PC-3 (cell line): Measurements from ENCODE around the gene SHF. TPM values are rescaled to one million over a fixed set of nuclear protein-coding genes. Genes with fewer than 3 reads are reported as not detected.

Experiments
- ATAC-seq: fragments of 200-7000 bp; cut with Tn5 transposase; 2 replicates; pipeline ENCODE4 v1.9.1; 2020; ENCODE audit warnings: mild to moderate bottlenecking, moderate library complexity
- BruUV-seq: library from RNA; stranded (reverse); fragments of 400-500 nt; replicated peaks from 2 replicates; lab custom pipeline; 2021; lab: Mats Ljungman, UMichigan
- CTCF ChIA-PET: fragments of 300-600 bp; sonication (Branson Sonifier 250); formaldehyde crosslinking; loops from one replicate; lab custom pipeline; 2022; ENCODE audit warnings: antibody characterized with exemption; lab: Charles Lee
- POLR2A ChIA-PET: fragments of 300-600 bp; sonication (Branson Sonifier 250); formaldehyde crosslinking; loops from one replicate; lab custom pipeline; 2022; ENCODE audit warnings: antibody characterized with exemption; ENCODE audit not compliant: unreplicated experiment; lab: Charles Lee
- DNase-seq: peaks from one replicate; pipeline ENCODE4 v3.0.0-alpha.2; 2015
- H2AFZ ChIP-seq: fragments of 300-600 bp; sonication (generic); 2 replicates; pipeline ENCODE4 v1.6.0; 2016; ENCODE audit warnings: antibody characterized with exemption, low read length
- H3F3A ChIP-seq: fragments of 300-600 bp; sonication (generic); one replicate; pipeline ENCODE4 v1.6.0; 2017; ENCODE audit warnings: antibody characterized with exemption, low read length, control low read depth, mild to moderate bottlenecking; ENCODE audit not compliant: unreplicated experiment
- H3K27ac ChIP-seq: fragments of 300-600 bp; sonication (generic); 2 replicates; pipeline ENCODE4 v1.5.1; 2016; ENCODE audit warnings: mild to moderate bottlenecking, low read length
- H3K27me3 ChIP-seq: fragments of 300-600 bp; sonication (generic); 2 replicates; pipeline ENCODE4 v1.6.1; 2016; ENCODE audit warnings: low read length, mixed read lengths
- H3K36me3 ChIP-seq: fragments of 300-600 bp; sonication (generic); 2 replicates; pipeline ENCODE4 v1.6.1; 2016; ENCODE audit warnings: low read depth, mixed run types, low read length, mixed read lengths
- H3K4me1 ChIP-seq: fragments of 300-600 bp; sonication (generic); 2 replicates; pipeline ENCODE4 v1.5.1; 2016; ENCODE audit warnings: low read length; ENCODE audit not compliant: insufficient read depth
- H3K4me2 ChIP-seq: fragments of 300-600 bp; sonication (generic); 2 replicates; pipeline ENCODE4 v1.6.0; 2016; ENCODE audit warnings: low read length
- H3K4me3 ChIP-seq: fragments of 300-600 bp; sonication (generic); 2 replicates; pipeline ENCODE4 v1.5.1; 2016; ENCODE audit warnings: mild to moderate bottlenecking, low read length, mixed read lengths
- H3K79me2 ChIP-seq: fragments of 300-600 bp; sonication (generic); 2 replicates; pipeline ENCODE4 v1.6.1; 2017; ENCODE audit warnings: low read length, mixed read lengths
- H3K9ac ChIP-seq: fragments of 300-600 bp; sonication (generic); 2 replicates; pipeline ENCODE4 v1.6.0; 2016; ENCODE audit warnings: mild to moderate bottlenecking, low read length
- H3K9me2 ChIP-seq: fragments of 300-600 bp; sonication (generic); replicated peaks from 2 replicates; pipeline ENCODE4 v1.6.1; 2016; ENCODE audit warnings: mixed run types, low read length, mixed read lengths
- H3K9me3 ChIP-seq: fragments of 300-600 bp; sonication (generic); 2 replicates; pipeline ENCODE4 v1.6.1; 2016; ENCODE audit warnings: low read length, mixed read lengths
- H4K20me1 ChIP-seq: fragments of 300-600 bp; sonication (generic); 2 replicates; pipeline ENCODE4 v1.6.1; 2016; ENCODE audit warnings: low read length, mixed read lengths
- EZH2 ChIP-seq: fragments of 300-600 bp; sonication (generic); IDR thresholded peaks from one replicate; pipeline ENCODE4 v1.6.1; 2017; ENCODE audit warnings: antibody characterized with exemption, mild to moderate bottlenecking, low read length; ENCODE audit not compliant: unreplicated experiment
- EZH2phosphoT487 ChIP-seq: fragments of 300-600 bp; sonication (generic); IDR thresholded peaks from 2 replicates; pipeline ENCODE4 v1.6.1; 2018; ENCODE audit warnings: mild to moderate bottlenecking, antibody characterized with exemption, low read length, borderline replicate concordance
- intact Hi-C: fragments of 100-400 bp; cut with micrococcal nuclease; formaldehyde crosslinking; loops from 2 replicates; pipeline ENCODE4 v1.9.0; 2023
- total RNA-seq: library from RNA; depleted of rRNA; stranded (reverse); fragments of >200 nt; gene quantifications from 2 replicates; pipeline ENCODE4 v1.2.3, GENCODE V29; 2014
- TF ChIP-seq, protein P1 (sequence below): fragments of 300-600 bp; sonication (generic); conservative IDR thresholded peaks from 2 replicates; pipeline ENCODE4 v1.5.1; 2017; ENCODE audit warnings: antibody characterized with exemption, low read depth, mild to moderate bottlenecking, low read length

Gene SHF
- total RNA-seq, 1 experiment from 2014 or later = 1.2 TPM

DNA sequence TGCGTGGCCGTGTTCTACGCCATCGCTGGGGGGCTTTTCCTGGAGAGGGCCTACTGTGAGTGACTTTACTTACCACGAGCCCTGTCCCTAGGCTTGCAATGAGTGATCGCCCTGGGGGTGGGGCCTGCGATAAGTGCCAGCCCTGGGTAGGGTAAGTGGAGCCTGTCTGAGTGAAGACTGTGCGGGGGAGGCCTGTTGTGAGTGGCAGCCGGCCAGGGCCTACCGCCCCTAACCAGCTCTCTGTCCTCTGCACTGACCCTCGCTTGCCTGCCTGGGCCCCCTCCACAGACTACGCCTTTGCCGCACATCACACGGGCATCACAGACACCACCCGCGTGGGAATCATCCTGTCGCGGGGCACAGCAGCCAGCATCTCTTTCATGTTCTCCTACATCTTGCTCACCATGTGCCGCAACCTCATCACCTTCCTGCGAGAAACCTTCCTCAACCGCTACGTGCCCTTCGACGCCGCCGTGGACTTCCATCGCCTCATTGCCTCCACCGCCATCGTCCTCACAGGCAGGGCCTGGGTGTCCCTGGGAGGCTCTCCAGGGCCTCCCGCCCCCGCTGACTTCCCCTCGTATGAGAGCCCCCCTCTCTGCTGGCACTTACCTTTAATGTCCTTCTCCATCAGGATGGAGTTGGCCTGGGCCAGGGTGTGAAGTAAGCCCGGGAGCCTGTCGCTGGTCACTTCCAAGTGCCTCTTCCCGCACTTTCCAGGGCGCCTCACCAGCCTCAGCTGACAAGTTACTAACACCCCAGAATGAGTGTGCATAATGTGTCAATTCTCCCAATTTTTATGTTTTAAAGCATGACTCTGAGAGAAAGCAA, 35.6 kb downstream of the SHF start:
- DNase-seq (no peak), ATAC-seq (no peak)
- Histone ChIP-seq H3K36me3 (no peaks in the 10 kb centered on the region), H3K79me2 (no peaks in the 10 kb centered on the region), H3K4me1 (peaks cover 18% of the 10 kb centered on the region), H2AFZ (no peak overlapping the region), H3F3A (no peaks in the 10 kb centered on the region), H3K4me2 (no peak overlapping the region), H3K9ac (no peak overlapping the region), H4K20me1 (no peaks in the 10 kb centered on the region), H3K4me3 (no peak overlapping the region), H3K27ac (no peak overlapping the region), H3K9me2 (no peaks in the 10 kb centered on the region), H3K27me3 (no peaks in the 10 kb centered on the region), H3K9me3 (no peaks in the 10 kb centered on the region)
- no TSS peak for BruUV-seq
- CTCF ChIA-PET = no interaction called here
- TF ChIP-seq EZH2 (no peak), EZH2phosphoT487 (no peak)
- TF ChIP-seq, protein P1, sequence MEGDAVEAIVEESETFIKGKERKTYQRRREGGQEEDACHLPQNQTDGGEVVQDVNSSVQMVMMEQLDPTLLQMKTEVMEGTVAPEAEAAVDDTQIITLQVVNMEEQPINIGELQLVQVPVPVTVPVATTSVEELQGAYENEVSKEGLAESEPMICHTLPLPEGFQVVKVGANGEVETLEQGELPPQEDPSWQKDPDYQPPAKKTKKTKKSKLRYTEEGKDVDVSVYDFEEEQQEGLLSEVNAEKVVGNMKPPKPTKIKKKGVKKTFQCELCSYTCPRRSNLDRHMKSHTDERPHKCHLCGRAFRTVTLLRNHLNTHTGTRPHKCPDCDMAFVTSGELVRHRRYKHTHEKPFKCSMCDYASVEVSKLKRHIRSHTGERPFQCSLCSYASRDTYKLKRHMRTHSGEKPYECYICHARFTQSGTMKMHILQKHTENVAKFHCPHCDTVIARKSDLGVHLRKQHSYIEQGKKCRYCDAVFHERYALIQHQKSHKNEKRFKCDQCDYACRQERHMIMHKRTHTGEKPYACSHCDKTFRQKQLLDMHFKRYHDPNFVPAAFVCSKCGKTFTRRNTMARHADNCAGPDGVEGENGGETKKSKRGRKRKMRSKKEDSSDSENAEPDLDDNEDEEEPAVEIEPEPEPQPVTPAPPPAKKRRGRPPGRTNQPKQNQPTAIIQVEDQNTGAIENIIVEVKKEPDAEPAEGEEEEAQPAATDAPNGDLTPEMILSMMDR = no peak
- POLR2A ChIA-PET = no interaction called here
- intact Hi-C loops = no loop called here

DNA sequence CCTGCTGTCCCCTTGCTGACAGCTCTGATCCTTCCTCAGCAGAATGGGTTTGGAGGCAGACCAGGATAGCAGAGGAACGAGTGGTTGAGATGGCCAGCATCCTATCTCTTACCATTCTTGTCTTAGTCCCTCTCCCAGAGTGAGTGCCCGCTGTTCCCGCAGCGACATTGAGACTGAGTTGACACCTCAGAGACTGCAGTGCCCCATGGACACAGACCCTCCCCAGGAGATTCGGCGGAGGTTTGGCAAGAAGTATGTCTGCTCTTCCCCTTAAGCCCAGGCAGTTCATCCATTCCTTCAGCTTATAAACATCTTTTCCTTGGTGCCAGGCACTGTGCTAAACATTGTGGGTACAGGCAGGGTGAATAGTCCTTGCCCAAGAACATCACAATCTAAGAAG, 36.8 kb downstream of the SHF start:
- intact Hi-C loops = no loop called here
- H3K4me2 ChIP-seq = no peak overlapping the region
- no peaks in the 10 kb centered on the region for H3F3A ChIP-seq
- H3K79me2 ChIP-seq = no peaks in the 10 kb centered on the region
- ATAC-seq (no peak), DNase-seq (no peak)
- no peaks in the 10 kb centered on the region for H3K9me2 ChIP-seq
- no peaks in the 10 kb centered on the region for H4K20me1 ChIP-seq
- no peak overlapping the region for H3K27ac ChIP-seq
- no peak overlapping the region for H3K9ac ChIP-seq
- CTCF ChIA-PET = no interaction called here
- H3K9me3 ChIP-seq = no peaks in the 10 kb centered on the region
- no peaks in the 10 kb centered on the region for H3K27me3 ChIP-seq
- TF ChIP-seq EZH2phosphoT487 (no peak), EZH2 (no peak)
- TF ChIP-seq, protein P1 = no peak
- BruUV-seq = no TSS peak
- no peak overlapping the region for H3K4me3 ChIP-seq
- no peaks in the 10 kb centered on the region for H3K36me3 ChIP-seq
- peaks cover 18% of the 10 kb centered on the region for H3K4me1 ChIP-seq
- no peak overlapping the region for H2AFZ ChIP-seq
- POLR2A ChIA-PET = interaction anchor here (0.6 kb wide), 1 partner anchor 137 kb away, joined by 3 read pairs; no protein-coding TSS in a partner anchor

DNA sequence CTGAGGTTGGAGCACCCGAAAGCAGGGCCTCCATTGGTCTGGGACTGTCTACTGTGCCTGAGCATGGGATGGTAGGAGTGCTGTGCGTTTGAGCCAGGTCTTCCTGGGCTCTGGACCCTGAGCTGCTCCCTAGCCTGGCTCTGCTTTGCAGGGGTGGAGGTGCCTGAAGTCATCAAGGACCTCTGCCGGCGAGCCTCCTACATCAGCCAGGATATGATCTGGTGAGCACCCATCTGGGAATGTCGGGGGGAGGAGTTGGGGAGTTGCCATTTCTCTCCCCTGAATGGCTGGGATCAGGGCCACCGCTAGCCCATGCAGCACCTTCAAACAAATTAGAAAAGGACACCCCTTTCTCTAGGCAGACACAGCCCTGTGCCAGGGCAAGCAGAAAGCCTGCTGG, 37.3 kb downstream of the SHF start:
- ChIA-PET CTCF (no interaction called here), POLR2A (no interaction called here)
- DNase-seq (no peak), ATAC-seq (no peak)
- no peak overlapping the region for H3K27ac ChIP-seq
- H3K4me3 ChIP-seq = no peak overlapping the region
- peaks cover 18% of the 10 kb centered on the region for H3K4me1 ChIP-seq
- H3K27me3 ChIP-seq = no peaks in the 10 kb centered on the region
- no peak overlapping the region for H3K4me2 ChIP-seq
- no peaks in the 10 kb centered on the region for H3K9me3 ChIP-seq
- intact Hi-C loops = no loop called here
- H2AFZ ChIP-seq = no peak overlapping the region
- H3F3A ChIP-seq = no peaks in the 10 kb centered on the region
- no peaks in the 10 kb centered on the region for H3K36me3 ChIP-seq
- H3K79me2 ChIP-seq = no peaks in the 10 kb centered on the region
- no peaks in the 10 kb centered on the region for H4K20me1 ChIP-seq
- H3K9ac ChIP-seq = no peak overlapping the region
- H3K9me2 ChIP-seq = no peaks in the 10 kb centered on the region
- TF ChIP-seq EZH2 (no peak), EZH2phosphoT487 (no peak)
- TF ChIP-seq, protein P1 = no peak
- BruUV-seq = no TSS peak
